DMS53 treated with DMSO at 0.1 percent for 48 hours (cell line): Measurements from ENCODE around the gene SPHK1.

Experiments
- DNase-seq: peaks from one replicate; lab custom pipeline; 2025; ENCODE audit not compliant: unreplicated experiment; lab: John Stamatoyannopoulos, UW

The SPHK1 gene

GRCh38 chr17:76383546-76384221 lies 725 bp upstream of the SPHK1 start:
- peak; percentile 43 for DNase-seq

- DNase-seq: no peak
Measured at GRCh38 chr17:76384987-76385891, 830 bp downstream of the SPHK1 start.

- DNase-seq: peak; percentile 62
Measured at GRCh38 chr17:76385892-76386786, 1.7 kb downstream of the SPHK1 start.

- no peak for DNase-seq
Measured at GRCh38 chr17:76386966-76387765, 2.8 kb downstream of the SPHK1 start.

GRCh38 chr17:76388966-76389888 lies 4.8 kb downstream of the SPHK1 start:
- no peak for DNase-seq

GRCh38 chr17:76390003-76390421 lies 5.6 kb downstream of the SPHK1 start:
- no peak for DNase-seq

- DNase-seq: no peak
Measured at GRCh38 chr17:76391200-76391715, 6.8 kb downstream of the SPHK1 start.

GRCh38 chr17:76394166-76394565 lies 9.8 kb downstream of the SPHK1 start:
- DNase-seq: peak; percentile 95

GRCh38 chr17:76395980-76396379 lies 11.6 kb downstream of the SPHK1 start:
- no peak for DNase-seq

GRCh38 chr17:76397184-76397583 lies 12.8 kb downstream of the SPHK1 start:
- DNase-seq: no peak

- DNase-seq: peak; percentile 62
Measured at GRCh38 chr17:76397687-76398522, 13.5 kb downstream of the SPHK1 start.

- no peak for DNase-seq
Measured at GRCh38 chr17:76398523-76399174, 14.2 kb downstream of the SPHK1 start.

GRCh38 chr17:76399175-76400172 lies 15.1 kb downstream of the SPHK1 start:
- DNase-seq: no peak

- DNase-seq: no peak
Measured at GRCh38 chr17:76402711-76403110, 18.3 kb downstream of the SPHK1 start.

- no peak for DNase-seq
Measured at GRCh38 chr17:76404256-76404655, 19.8 kb downstream of the SPHK1 start.

GRCh38 chr17:76404976-76405563 lies 20.7 kb downstream of the SPHK1 start:
- DNase-seq: no peak
